GM19328 (cell line): ENCODE data around the gene OVOL2.
"Not testable (repeated sequence)": the region's sequence is repeated elsewhere in the genome, so short reads cannot be mapped to it uniquely, and the experiment has no call there.

ENCODE experiments used
- ATAC-seq: cut with Tn5 transposase; IDR thresholded peaks from one replicate; pipeline ENCODE4 v1.9.1; 2021; ENCODE audit warnings: mild to moderate bottlenecking, moderate library complexity; ENCODE audit not compliant: unreplicated experiment

The OVOL2 gene

DNA sequence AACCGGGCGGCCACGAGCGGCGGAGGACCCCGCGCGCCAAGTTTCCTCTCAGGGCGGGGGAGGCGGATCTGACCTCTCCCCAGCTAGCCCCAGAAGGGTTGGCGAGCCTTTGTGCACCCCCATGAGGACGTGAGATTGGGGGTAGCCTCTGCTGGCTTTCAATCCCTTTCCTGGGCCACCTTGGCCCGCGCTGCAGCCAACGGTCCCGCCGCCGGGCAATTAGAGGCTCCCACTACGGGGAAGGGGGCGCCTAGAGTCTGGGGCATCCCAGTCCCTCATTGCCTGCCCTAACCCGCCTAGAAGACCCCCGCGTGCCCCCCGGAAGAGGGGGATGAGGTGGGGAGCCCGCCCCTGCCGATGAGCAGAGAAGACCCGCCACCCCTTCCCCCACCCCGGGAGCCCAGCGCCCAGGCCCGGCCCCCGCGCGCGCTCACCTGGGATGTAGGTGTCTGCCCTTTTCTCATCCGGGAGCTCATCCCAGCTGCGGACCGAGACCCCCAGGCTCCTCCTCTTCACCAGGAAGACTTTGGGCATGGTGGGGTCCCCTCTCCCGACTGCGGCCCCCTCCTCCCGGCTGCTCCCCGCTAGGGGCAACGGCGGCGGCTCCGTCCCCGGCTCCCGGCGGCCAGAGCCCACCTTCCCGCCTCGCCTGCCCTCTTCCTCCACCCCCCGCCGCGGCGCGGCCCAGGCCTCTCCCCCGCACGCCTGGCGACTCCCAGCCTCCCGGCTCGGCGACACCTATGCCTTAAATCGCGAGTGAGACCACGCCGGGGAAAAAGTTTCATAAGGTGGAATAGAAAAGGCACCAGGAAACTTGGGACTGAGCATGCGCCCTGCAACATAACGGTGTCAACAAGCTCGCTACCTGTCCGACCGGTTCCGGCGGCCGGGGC, at the start of gene OVOL2:
OVOL2 (minus strand) TSS at position 816 of the 893 bp plus-strand sequence; CDS start at position 534, 282 bp downstream.
- ATAC-seq = no peak

- ATAC-seq = no peak
These were observed 45.8 kb upstream of the OVOL2 start for GRCh38 chr20:18103497-18103896.

DNA sequence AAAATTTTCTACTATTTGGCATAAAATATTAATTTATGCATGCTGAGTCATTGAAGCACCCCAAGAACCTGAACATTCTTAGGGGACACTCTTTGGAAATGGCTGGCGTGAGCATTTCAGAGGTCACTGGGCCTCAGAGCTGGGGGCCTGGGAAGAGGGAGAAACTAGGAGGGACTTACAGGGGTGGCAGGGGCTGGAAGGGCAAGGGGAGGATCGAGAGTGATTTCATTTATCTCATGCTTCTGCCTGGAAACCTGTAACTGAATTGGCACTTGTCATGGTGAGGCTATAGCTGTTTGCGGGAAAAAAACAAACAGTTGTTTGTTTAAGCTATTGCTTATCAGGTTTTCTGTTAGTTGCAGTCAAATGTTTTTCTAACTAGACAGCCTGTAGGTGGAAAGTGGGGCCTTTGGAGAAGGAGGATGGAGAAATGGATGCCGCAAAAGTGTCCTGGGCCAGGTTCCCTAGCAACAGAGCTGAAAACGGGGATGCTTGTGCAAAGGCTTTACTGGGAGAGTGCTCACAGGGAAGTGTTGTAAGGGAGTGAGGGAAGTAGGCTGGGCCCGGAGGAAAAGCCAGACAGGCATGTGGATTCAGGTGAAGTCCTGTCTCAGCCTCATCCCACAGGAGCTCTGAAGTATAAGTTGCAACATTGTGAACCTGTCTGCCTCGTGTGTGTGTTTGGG, 43.6 kb upstream of the OVOL2 start:
- ATAC-seq = no peak

GRCh38 chr20:18100569-18100968, 42.9 kb upstream of the OVOL2 start:
- ATAC-seq = not testable (repeated sequence)

DNA sequence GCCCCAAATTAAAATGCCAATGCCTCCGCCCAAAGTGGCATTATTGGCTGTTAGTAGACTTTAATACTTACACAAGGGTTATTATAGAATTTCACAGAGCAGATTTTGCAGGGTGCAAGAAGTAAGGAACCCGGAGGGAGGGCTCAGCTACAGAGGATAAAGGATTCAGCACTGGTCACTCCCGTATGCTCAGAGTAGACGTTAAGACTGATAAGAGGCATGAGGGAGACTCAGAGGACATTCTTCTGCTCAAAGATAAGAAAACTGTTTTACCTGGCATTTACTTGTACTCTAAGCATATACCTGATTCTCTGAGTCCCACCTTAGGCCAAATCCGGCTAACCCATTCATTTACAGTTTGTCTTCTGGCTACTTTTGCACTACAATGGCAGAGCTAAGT, 36.5 kb upstream of the OVOL2 start:
- no peak for ATAC-seq

DNA sequence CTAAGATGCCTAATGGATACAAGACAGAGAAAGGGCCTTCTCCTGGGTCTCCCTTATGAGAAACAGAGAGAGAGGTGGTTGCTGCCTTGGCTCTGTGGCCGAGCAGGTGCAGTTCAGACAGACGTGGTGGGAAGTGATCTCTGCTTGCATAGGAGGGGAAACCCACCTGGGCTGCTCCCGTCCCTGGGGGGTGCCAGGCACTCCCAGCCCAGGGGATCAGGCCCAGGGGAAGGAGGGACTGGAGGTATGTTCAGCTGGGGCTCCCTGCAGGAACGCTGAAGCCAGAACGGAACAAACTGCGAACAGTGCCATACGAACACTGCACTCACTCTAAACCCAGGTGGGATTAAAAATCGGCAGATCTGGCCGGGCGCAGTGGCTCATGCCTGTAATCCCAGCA, 35.7 kb upstream of the OVOL2 start:
- ATAC-seq = no peak

GRCh38 chr20:18092890-18093289, 35.2 kb upstream of the OVOL2 start:
- ATAC-seq = no peak

GRCh38 chr20:18091623-18092022, 33.9 kb upstream of the OVOL2 start:
- ATAC-seq = no peak

DNA sequence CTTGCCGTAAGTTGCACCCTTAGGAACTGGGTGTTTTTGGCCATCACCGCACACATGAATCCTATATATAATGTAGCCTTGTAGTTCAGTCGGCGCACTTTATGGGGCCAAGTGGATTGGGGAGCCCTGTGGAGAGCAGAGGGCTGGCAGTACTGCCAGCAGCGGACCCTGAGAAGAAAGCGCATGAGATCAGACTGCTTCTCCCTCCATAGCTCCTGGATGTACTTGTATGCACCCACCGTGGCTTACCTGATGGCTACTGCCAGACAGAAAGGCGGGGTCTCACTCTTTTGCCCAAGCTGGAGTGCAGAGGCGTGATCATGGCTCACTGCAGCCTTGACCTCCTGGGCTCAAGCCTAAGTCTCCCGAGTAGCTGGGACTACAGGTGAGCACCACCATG, 32.8 kb upstream of the OVOL2 start:
- ATAC-seq = no peak

GRCh38 chr20:18090044-18090443, 32.3 kb upstream of the OVOL2 start:
- no peak for ATAC-seq

GRCh38 chr20:18088841-18089240, 31.1 kb upstream of the OVOL2 start:
- ATAC-seq = not testable (repeated sequence)

DNA sequence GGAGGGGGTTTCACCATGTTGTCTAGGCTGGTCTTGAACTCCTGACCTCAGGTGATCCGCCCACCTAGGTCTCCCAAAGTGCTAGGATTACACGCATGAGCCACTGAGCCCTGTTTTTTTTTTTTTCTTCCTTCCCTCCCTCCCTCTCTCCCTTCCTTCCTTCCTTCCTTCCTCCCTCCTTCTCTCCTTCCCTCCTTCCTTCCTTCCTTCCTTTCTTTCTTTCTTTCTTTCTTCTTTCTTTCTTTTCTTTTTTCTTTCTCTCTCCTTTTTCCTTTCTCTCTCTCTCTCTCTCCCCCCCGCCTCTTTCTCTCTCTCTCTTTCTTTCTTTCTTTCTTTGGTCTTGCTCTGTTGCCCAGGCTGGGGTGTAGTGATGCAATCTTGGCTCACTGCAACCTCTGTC, 30.6 kb upstream of the OVOL2 start:
- ATAC-seq = not testable (repeated sequence)

DNA sequence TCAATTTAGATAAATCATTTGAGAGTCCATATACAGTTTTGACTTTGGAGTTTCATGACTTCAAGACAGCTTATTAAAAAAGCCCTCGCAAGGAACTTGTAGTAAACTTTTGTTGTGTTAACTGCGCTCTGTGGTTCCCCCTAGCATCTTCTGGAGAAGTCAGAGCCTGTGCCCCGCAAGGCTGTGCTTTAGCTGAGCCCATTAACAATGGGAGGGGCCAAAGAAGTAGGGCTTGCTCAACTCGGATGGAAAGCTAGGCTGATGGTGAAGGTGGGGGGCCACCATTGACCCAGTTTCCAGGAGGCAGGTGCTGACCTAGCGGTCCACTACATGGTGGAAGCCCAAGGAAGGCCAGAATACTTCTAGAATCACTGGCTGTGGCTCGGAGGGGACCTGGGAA, 29.3 kb upstream of the OVOL2 start:
- no peak for ATAC-seq

DNA sequence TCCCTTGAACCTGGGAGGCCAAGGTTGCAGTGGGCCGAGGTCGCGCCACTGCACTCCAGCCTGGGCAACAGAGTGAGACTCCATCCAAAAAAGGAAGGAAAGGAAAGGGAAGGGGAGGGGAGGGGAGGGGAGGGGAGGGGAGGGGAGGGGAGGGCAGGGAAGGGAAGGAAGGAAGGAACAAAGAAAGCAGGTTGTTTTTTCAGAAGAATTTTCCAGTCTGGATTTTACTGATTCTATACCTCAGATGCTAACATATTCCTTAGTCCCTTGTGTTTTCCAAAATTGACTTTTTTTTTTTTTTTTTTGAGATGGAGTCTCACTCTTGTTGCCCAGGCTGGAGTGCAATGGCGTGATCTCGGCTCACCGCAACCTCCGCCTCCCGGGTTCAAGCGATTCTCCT, 23.1 kb upstream of the OVOL2 start:
- not testable (repeated sequence) for ATAC-seq

- ATAC-seq = no peak
These were observed 22.1 kb upstream of the OVOL2 start for GRCh38 chr20:18079756-18080353.

DNA sequence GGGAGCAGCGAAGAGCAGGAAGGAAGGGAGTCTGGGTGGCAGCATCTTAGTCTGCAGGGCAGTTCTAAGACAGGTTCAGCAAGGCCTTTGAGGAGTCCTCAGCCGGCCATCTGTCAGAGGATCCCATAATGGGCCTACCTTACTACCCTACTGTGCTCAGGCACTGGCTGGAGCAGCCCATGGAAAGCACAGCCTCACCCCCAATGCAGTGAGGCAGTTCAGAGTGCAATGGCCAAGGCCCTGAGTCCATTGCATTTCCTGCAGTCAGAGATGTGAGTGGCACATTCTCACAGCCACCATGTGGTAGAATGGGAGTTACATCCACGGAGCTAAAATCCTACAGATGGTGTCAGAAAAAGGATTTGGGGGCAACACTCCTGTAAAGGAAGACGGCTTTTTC, 19.4 kb upstream of the OVOL2 start:
- ATAC-seq = no peak

DNA sequence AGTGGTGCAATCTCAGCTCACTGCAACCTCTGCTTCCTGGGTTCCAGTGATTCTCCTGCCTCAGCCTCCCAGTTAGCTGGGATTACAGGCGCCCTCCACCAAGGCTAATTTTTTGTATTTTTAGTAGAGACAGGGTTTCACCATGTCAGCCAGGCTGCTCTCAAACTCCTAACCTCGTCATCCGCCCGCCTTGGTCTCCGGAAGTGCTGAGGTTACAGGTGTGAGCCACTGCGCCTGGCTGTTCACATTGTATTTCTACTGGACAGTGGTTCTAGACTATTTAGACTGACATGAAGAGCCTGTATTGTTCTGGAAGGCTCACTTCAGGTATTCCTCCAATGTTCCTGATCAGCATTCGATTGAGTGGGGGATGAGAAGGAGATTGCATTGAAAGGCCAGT, 14.8 kb upstream of the OVOL2 start:
- no peak for ATAC-seq

GRCh38 chr20:18066421-18067333, 9.0 kb upstream of the OVOL2 start:
- ATAC-seq = no peak

- no peak for ATAC-seq
These were observed 6.0 kb upstream of the OVOL2 start for GRCh38 chr20:18063676-18064075.

- ATAC-seq = no peak
These were observed 1.9 kb upstream of the OVOL2 start for GRCh38 chr20:18059603-18060002.
